ENCODE data around the gene ZNF438.
"Not testable (repeated sequence)": the region's sequence is repeated elsewhere in the genome, so short reads cannot be mapped to it uniquely, and the experiment has no call there.

Gene ZNF438

DNA sequence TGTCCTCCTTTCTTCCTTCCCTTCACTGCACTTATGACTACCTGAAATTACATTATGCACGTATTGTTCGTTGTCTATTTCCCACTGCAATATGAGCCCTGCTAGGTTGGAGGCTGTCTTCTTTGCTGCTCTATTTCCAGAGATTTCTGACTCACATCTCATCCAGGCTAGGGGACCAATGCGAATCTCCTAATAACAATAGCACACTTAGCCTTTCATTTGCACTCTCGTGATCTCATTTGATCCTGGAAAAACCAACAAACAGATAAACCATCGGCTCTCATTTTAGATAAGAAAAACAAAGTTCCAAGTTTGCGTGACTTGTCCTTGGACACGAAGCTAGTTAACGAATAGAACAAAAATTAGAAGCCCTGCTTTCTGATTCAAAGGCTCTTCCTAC lies 1.4 kb downstream of the ZNF438 start:
- H3K4me3 ChIP-seq (replicated peaks; ENCODE audit: insufficient read depth, low read length): no peak overlapping the region
- no peaks in the 10 kb centered on the region for H3K27me3 ChIP-seq (ENCODE audit: insufficient read depth, poor library complexity, severe bottlenecking)
- no peak overlapping the region for H3K27ac ChIP-seq (replicated peaks)
- no peak for DNase-seq (ENCODE audit: low read depth in 1 of 2, low spot score in 1 of 2)
- TF ChIP-seq, protein P1, sequence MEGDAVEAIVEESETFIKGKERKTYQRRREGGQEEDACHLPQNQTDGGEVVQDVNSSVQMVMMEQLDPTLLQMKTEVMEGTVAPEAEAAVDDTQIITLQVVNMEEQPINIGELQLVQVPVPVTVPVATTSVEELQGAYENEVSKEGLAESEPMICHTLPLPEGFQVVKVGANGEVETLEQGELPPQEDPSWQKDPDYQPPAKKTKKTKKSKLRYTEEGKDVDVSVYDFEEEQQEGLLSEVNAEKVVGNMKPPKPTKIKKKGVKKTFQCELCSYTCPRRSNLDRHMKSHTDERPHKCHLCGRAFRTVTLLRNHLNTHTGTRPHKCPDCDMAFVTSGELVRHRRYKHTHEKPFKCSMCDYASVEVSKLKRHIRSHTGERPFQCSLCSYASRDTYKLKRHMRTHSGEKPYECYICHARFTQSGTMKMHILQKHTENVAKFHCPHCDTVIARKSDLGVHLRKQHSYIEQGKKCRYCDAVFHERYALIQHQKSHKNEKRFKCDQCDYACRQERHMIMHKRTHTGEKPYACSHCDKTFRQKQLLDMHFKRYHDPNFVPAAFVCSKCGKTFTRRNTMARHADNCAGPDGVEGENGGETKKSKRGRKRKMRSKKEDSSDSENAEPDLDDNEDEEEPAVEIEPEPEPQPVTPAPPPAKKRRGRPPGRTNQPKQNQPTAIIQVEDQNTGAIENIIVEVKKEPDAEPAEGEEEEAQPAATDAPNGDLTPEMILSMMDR (IDR thresholded peaks at IDR 0.05; ENCODE audit: insufficient read depth, low read length): no peak
- TF ChIP-seq GABPA (IDR thresholded peaks at IDR 0.05; ENCODE audit: low read depth): no peak
- no peak for TF ChIP-seq SPI1 (IDR thresholded peaks at IDR 0.05; ENCODE audit: borderline replicate concordance, low read depth)
- no peak for TF ChIP-seq REST (IDR thresholded peaks at IDR 0.05; ENCODE audit: insufficient replicate concordance, low read depth)
- no peak for TF ChIP-seq POLR2AphosphoS5 (IDR thresholded peaks at IDR 0.05; ENCODE audit: low read depth)

- no peak for TF ChIP-seq SPI1 (IDR thresholded peaks at IDR 0.05; ENCODE audit: borderline replicate concordance, low read depth)
- no peak for TF ChIP-seq REST (IDR thresholded peaks at IDR 0.05; ENCODE audit: insufficient replicate concordance, low read depth)
- TF ChIP-seq, protein P1 (IDR thresholded peaks at IDR 0.05; ENCODE audit: insufficient read depth, low read length): no peak
- no peak for TF ChIP-seq GABPA (IDR thresholded peaks at IDR 0.05; ENCODE audit: low read depth)
- no peak for TF ChIP-seq POLR2AphosphoS5 (IDR thresholded peaks at IDR 0.05; ENCODE audit: low read depth)
- H3K27me3 ChIP-seq (ENCODE audit: insufficient read depth, poor library complexity, severe bottlenecking): no peaks in the 10 kb centered on the region
- DNase-seq (ENCODE audit: low read depth in 1 of 2, low spot score in 1 of 2): no peak
- H3K27ac ChIP-seq (replicated peaks): no peak overlapping the region
- no peak overlapping the region for H3K4me3 ChIP-seq (replicated peaks; ENCODE audit: insufficient read depth, low read length)
Measured at GRCh38 chr10:31028081-31028480, 3.6 kb downstream of the ZNF438 start.

- not testable (repeated sequence) for H3K27ac ChIP-seq (replicated peaks); H3K27me3 ChIP-seq (ENCODE audit: insufficient read depth, poor library complexity, severe bottlenecking); DNase-seq (ENCODE audit: low read depth in 1 of 2, low spot score in 1 of 2); H3K4me3 ChIP-seq (replicated peaks; ENCODE audit: insufficient read depth, low read length)
Measured at GRCh38 chr10:31026279-31026678, 5.4 kb downstream of the ZNF438 start.

- H3K27ac ChIP-seq (replicated peaks): no peak overlapping the region
- no peak overlapping the region for H3K4me3 ChIP-seq (replicated peaks; ENCODE audit: insufficient read depth, low read length)
- TF ChIP-seq POLR2AphosphoS5 (IDR thresholded peaks at IDR 0.05; ENCODE audit: low read depth) (no peak), SPI1 (IDR thresholded peaks at IDR 0.05; ENCODE audit: borderline replicate concordance, low read depth) (no peak)
- no peaks in the 10 kb centered on the region for H3K27me3 ChIP-seq (ENCODE audit: insufficient read depth, poor library complexity, severe bottlenecking)
- no peak for DNase-seq (ENCODE audit: low read depth in 1 of 2, low spot score in 1 of 2)
Measured at GRCh38 chr10:31025142-31025541, 6.5 kb downstream of the ZNF438 start.

- no peak overlapping the region for H3K27ac ChIP-seq (replicated peaks)
- no peak for DNase-seq (ENCODE audit: low read depth in 1 of 2, low spot score in 1 of 2)
- no peak for TF ChIP-seq GABPA (IDR thresholded peaks at IDR 0.05; ENCODE audit: low read depth)
- no peak for TF ChIP-seq REST (IDR thresholded peaks at IDR 0.05; ENCODE audit: insufficient replicate concordance, low read depth)
- H3K27me3 ChIP-seq (ENCODE audit: insufficient read depth, poor library complexity, severe bottlenecking): no peaks in the 10 kb centered on the region
- H3K4me3 ChIP-seq (replicated peaks; ENCODE audit: insufficient read depth, low read length): no peak overlapping the region
Measured at GRCh38 chr10:31023558-31023957, 8.1 kb downstream of the ZNF438 start.
